HepG2 (cell line): ENCODE data around the gene SAMD10. TPM values are rescaled to one million over a fixed set of nuclear protein-coding genes. Genes with fewer than 3 reads are reported as not detected.
A peak's percentile ranks its signal among the peaks of the same experiment; 100 is the strongest.

Experiments
- AGO2 ChIP-seq: fragments of 200-400 bp; formaldehyde crosslinking; optimal IDR thresholded peaks from 2 replicates; pipeline ENCODE3; 2017; ENCODE audit warnings: mild to moderate bottlenecking, low read depth, low read length, moderate library complexity
- KAT8 ChIP-seq: IDR thresholded peaks from 2 replicates; pipeline ENCODE4 v1.6.1; 2016; ENCODE audit warnings: missing genetic modification reagents, missing compliant biosample characterization
- MED13 ChIP-seq: sonication (generic); formaldehyde crosslinking; IDR thresholded peaks from 2 replicates; pipeline ENCODE4 v1.5.0; 2020; ENCODE audit warnings: missing genetic modification reagents
- MIXL1 ChIP-seq: IDR thresholded peaks from 2 replicates; pipeline ENCODE4 v1.6.1; 2016
- MXD4 ChIP-seq: IDR thresholded peaks from 2 replicates; pipeline ENCODE4 v1.6.1; 2016; ENCODE audit warnings: mild to moderate bottlenecking, missing biosample characterization, missing genetic modification reagents
- NFATC3 ChIP-seq: sonication (generic); formaldehyde crosslinking; IDR thresholded peaks from 2 replicates; pipeline ENCODE4 v1.5.1; 2020; ENCODE audit warnings: mild to moderate bottlenecking, missing genetic modification reagents
- NONO ChIP-seq, 2 experiments: fragments of 450-650 bp in 1 of 2; sonication (generic) in 1 of 2; formaldehyde crosslinking in 1 of 2; IDR thresholded peaks in 1 of 2; conservative IDR thresholded peaks in 1 of 2; 2 replicates each; pipeline versions ENCODE4 v1.6.1 to v1.8.0; 2017 to 2022; ENCODE audit warnings: mild to moderate bottlenecking in 1 of 2, missing genetic modification reagents in 1 of 2, moderate library complexity in 1 of 2
- RARG ChIP-seq: sonication (generic); formaldehyde crosslinking; IDR thresholded peaks from 2 replicates; pipeline ENCODE4 v1.4.0; 2020; ENCODE audit warnings: low read depth, mild to moderate bottlenecking, missing genetic modification reagents
- RFX5 ChIP-seq: IDR thresholded peaks from 2 replicates; pipeline ENCODE4 v1.6.1; 2011; ENCODE audit warnings: low read depth, low read length, improper control_type of control experiment
- TBL1XR1 ChIP-seq: fragments of 150-350 bp; IDR thresholded peaks from 2 replicates; pipeline ENCODE4 v1.6.1; 2014; ENCODE audit warnings: borderline replicate concordance, low read length; ENCODE audit not compliant: partially characterized antibody
- U2AF2 ChIP-seq: fragments of 200-400 bp; formaldehyde crosslinking; IDR thresholded peaks from 2 replicates; pipeline ENCODE4 v1.6.1; 2017; ENCODE audit warnings: low read depth, mild to moderate bottlenecking, low read length
- ZFP41 ChIP-seq: sonication (generic); formaldehyde crosslinking; IDR thresholded peaks from 2 replicates; pipeline ENCODE4 v1.4.0; 2020; ENCODE audit warnings: mild to moderate bottlenecking, missing genetic modification reagents, borderline replicate concordance
- ZNF224 ChIP-seq: sonication (generic); formaldehyde crosslinking; IDR thresholded peaks from 2 replicates; pipeline ENCODE4 v1.5.0; 2020; ENCODE audit warnings: mild to moderate bottlenecking, missing genetic modification reagents
- ZNF24 ChIP-seq: fragments of 450-650 bp; IDR thresholded peaks from 2 replicates; pipeline ENCODE4 v1.6.1; 2017; ENCODE audit warnings: antibody characterized with exemption, mild to moderate bottlenecking
- ZNF724P ChIP-seq: sonication (generic); formaldehyde crosslinking; IDR thresholded peaks from 2 replicates; pipeline ENCODE4 v1.8.0; 2022; ENCODE audit warnings: missing genetic modification reagents, borderline replicate concordance
- ZNF775 ChIP-seq: sonication (generic); formaldehyde crosslinking; IDR thresholded peaks from 2 replicates; pipeline ENCODE4 v1.4.0; 2020; ENCODE audit warnings: missing genetic modification reagents, mild to moderate bottlenecking, moderate library complexity, borderline replicate concordance
- ZNF879 ChIP-seq: sonication (generic); formaldehyde crosslinking; IDR thresholded peaks from 2 replicates; pipeline ENCODE4 v1.8.1; 2023; ENCODE audit warnings: missing genetic modification reagents
- polyA plus RNA-seq, 8 experiments: library from polyadenylated mRNA; depleted of rRNA in 3 of 8; stranded (reverse) in 7 of 8; unstranded in 1 of 8; fragments of >200 nt; fragmentation: Illumina TruSeq in 4 of 8; extraction: Trizol in 4 of 8; gene quantifications; 2 replicates each; pipeline versions ENCODE4 v1.2.1 to v1.2.3, GENCODE V29; 2011 to 2016; ENCODE audit warnings: low read depth in 4 of 8, missing spikeins in 1 of 8, mixed read lengths in 1 of 8; ENCODE audit not compliant: insufficient read depth in 1 of 8
- total RNA-seq, 5 experiments: library from RNA; depleted of rRNA; stranded (reverse); fragments of >200 nt; fragmentation: Illumina TruSeq; extraction: Trizol; gene quantifications; 2 replicates each; pipeline ENCODE4 v1.2.3, GENCODE V29; 2016; ENCODE audit warnings: low read depth in 1 of 5
- TF ChIP-seq, protein P1 (sequence below): sonication (generic); formaldehyde crosslinking; IDR thresholded peaks from 2 replicates; pipeline ENCODE4 v1.8.1; 2022; ENCODE audit warnings: mild to moderate bottlenecking, missing genetic modification reagents
- TF ChIP-seq, protein P2 (sequence below): sonication (generic); formaldehyde crosslinking; IDR thresholded peaks from 2 replicates; pipeline ENCODE4 v1.8.0; 2022; ENCODE audit warnings: missing genetic modification reagents, low read depth, mild to moderate bottlenecking, borderline replicate concordance
- TF ChIP-seq, protein P3 (sequence below): sonication (generic); formaldehyde crosslinking; IDR thresholded peaks from 2 replicates; pipeline ENCODE4 v1.4.0; 2020; ENCODE audit warnings: missing genetic modification reagents
- TF ChIP-seq, protein P4 (sequence below): sonication (generic); formaldehyde crosslinking; IDR thresholded peaks from 2 replicates; pipeline ENCODE4 v1.4.0; 2020; ENCODE audit warnings: missing genetic modification reagents, borderline replicate concordance
- TF ChIP-seq, protein P5 (sequence below): sonication (generic); formaldehyde crosslinking; IDR thresholded peaks from 2 replicates; pipeline ENCODE4 v1.5.0; 2020; ENCODE audit warnings: missing genetic modification reagents, mild to moderate bottlenecking, borderline replicate concordance

SAMD10 gene
- total and polyA plus RNA-seq, 2 of the 13 experiments (the other 11 are each of a cell fraction or from before 2014, with no cell fraction given) = 6.1 to 11.0 TPM

DNA sequence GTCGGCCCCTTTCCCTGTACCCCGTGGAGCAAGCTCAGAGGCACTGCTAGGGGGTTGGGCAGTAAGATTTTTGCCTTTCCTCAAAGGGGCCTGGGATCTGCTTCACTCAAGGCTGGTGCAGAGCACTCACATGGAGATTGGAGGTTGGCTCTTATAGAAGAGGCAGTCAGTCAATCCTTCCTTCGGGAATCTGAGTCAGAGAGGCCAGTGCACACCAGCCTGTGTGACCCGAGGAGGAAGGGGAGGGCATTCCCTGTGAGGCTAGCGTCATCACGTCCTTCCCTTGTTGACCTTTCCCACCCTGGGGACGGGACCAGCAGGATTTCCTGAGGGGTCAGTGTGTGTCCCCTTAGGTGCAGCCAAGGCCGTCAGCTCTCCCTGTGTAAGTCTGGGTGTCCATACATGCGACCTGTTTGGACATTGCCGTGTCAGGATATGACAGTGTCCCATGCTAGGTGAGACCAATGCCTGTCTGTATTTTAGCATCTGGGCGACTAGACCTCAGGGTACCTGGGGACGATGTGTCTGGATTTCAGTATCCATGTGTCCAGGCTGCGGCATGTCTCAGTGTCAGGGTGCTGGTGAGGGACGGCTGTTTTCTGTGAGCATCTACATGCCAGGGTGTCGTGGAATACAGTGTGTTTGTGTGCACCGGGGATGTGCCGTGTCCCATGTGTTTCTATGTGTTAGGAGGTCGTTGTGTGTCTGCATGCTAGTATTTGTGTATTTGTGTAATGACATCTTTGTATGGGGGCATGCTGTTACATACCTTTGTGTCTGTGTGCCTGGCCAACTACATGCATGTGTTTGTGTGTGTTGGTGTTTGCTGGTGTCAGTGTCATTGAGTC is 6.9 kb downstream of the SAMD10 start (continued):
- TF ChIP-seq U2AF2 (no peak), ZNF775 (no peak), ZNF224 (CRISPR knock-in tag) (no peak), ZNF724P (CRISPR knock-in tag) (0 out of 2 replicates have a peak, but pooled peaks have one; percentile 53), MED13 (no peak), AGO2 (no peak), MIXL1 (CRISPR knock-in tag) (no peak), KAT8 (CRISPR knock-in tag) (0 out of 2 replicates have a peak, but pooled peaks have one; percentile 20), NONO (IDR thresholded peaks at IDR 0.05) (no peak), NONO (CRISPR knock-in tag; conservative IDR thresholded peaks at IDR 0.05) (no peak), ZNF24 (no peak), ZFP41 (CRISPR knock-in tag) (no peak), RFX5 (no peak), NFATC3 (CRISPR knock-in tag) (no peak), TBL1XR1 (no peak), RARG (no peak), ZNF879 (CRISPR knock-in tag) (no peak; the same call in 1 of the 2 replicates), MXD4 (CRISPR knock-in tag) (no peak)
- TF ChIP-seq, protein P1, sequence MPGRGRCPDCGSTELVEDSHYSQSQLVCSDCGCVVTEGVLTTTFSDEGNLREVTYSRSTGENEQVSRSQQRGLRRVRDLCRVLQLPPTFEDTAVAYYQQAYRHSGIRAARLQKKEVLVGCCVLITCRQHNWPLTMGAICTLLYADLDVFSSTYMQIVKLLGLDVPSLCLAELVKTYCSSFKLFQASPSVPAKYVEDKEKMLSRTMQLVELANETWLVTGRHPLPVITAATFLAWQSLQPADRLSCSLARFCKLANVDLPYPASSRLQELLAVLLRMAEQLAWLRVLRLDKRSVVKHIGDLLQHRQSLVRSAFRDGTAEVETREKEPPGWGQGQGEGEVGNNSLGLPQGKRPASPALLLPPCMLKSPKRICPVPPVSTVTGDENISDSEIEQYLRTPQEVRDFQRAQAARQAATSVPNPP (CRISPR knock-in tag) = no peak
- TF ChIP-seq, protein P2, sequence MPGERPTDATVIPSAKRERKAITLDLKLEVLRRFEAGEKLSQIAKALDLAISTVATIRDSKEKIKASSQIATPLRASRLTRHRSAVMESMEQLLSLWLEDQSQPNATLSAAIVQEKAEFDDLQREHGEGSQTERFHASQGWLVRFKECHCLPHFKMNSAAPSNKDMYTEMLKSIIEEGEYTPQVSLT = no peak
- TF ChIP-seq, protein P3, sequence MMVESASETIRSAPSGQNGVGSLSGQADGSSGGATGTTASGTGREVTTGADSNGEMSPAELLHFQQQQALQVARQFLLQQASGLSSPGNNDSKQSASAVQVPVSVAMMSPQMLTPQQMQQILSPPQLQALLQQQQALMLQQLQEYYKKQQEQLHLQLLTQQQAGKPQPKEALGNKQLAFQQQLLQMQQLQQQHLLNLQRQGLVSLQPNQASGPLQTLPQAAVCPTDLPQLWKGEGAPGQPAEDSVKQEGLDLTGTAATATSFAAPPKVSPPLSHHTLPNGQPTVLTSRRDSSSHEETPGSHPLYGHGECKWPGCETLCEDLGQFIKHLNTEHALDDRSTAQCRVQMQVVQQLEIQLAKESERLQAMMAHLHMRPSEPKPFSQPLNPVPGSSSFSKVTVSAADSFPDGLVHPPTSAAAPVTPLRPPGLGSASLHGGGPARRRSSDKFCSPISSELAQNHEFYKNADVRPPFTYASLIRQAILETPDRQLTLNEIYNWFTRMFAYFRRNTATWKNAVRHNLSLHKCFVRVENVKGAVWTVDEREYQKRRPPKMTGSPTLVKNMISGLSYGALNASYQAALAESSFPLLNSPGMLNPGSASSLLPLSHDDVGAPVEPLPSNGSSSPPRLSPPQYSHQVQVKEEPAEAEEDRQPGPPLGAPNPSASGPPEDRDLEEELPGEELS (CRISPR knock-in tag) = no peak; the same call in 1 of the 2 replicates
- TF ChIP-seq, protein P4, sequence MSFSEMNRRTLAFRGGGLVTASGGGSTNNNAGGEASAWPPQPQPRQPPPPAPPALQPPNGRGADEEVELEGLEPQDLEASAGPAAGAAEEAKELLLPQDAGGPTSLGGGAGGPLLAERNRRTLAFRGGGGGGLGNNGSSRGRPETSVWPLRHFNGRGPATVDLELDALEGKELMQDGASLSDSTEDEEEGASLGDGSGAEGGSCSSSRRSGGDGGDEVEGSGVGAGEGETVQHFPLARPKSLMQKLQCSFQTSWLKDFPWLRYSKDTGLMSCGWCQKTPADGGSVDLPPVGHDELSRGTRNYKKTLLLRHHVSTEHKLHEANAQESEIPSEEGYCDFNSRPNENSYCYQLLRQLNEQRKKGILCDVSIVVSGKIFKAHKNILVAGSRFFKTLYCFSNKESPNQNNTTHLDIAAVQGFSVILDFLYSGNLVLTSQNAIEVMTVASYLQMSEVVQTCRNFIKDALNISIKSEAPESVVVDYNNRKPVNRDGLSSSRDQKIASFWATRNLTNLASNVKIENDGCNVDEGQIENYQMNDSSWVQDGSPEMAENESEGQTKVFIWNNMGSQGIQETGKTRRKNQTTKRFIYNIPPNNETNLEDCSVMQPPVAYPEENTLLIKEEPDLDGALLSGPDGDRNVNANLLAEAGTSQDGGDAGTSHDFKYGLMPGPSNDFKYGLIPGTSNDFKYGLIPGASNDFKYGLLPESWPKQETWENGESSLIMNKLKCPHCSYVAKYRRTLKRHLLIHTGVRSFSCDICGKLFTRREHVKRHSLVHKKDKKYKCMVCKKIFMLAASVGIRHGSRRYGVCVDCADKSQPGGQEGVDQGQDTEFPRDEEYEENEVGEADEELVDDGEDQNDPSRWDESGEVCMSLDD (CRISPR knock-in tag) = no peak
- TF ChIP-seq, protein P5, sequence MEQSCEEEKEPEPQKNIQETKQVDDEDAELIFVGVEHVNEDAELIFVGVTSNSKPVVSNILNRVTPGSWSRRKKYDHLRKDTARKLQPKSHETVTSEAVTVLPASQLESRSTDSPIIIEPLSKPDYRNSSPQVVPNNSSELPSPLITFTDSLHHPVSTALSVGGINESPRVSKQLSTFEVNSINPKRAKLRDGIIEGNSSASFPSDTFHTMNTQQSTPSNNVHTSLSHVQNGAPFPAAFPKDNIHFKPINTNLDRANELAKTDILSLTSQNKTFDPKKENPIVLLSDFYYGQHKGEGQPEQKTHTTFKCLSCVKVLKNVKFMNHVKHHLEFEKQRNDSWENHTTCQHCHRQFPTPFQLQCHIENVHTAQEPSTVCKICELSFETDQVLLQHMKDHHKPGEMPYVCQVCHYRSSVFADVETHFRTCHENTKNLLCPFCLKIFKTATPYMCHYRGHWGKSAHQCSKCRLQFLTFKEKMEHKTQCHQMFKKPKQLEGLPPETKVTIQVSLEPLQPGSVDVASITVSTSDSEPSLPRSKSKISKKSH (CRISPR knock-in tag) = no peak
